H1 (cell line): ENCODE measurements around the gene MPPED1. TPM values are rescaled to one million over a fixed set of nuclear protein-coding genes. Genes with fewer than 3 reads are reported as not detected.

ENCODE experiments used
- CTCF ChIA-PET: fragments of 300-600 bp; sonication (Branson Sonifier 250); formaldehyde crosslinking; loops from one replicate; lab custom pipeline; 2021; ENCODE audit not compliant: partially characterized antibody; lab: Charles Lee
- POLR2A ChIA-PET: fragments of 300-600 bp; sonication (Branson Sonifier 250); formaldehyde crosslinking; loops from one replicate; lab custom pipeline; 2021; ENCODE audit warnings: inconsistent platforms; ENCODE audit not compliant: partially characterized antibody; lab: Charles Lee
- DNase-seq, 2 experiments: peaks; one replicate each; pipeline versions ENCODE4 v3.0.0 to v3.0.0-alpha.2; 2010 to 2022; ENCODE audit warnings: low spot score in 2 of 2, low read depth in 1 of 2, mixed read lengths in 1 of 2
- FAIRE-seq: peaks from 2 replicates; lab custom pipeline; 2011; peaks lifted over from hg19 to GRCh38; lab: Jason Lieb, UNC
- H2AFZ ChIP-seq: 2 replicates; pipeline ENCODE4 v1.8.1; 2012; ENCODE audit warnings: low read length, inconsistent platforms
- H2AK5ac ChIP-seq: 2 replicates; pipeline ENCODE4 v1.6.1; 2013; ENCODE audit warnings: low read depth, low read length
- H2BK120ac ChIP-seq: replicated peaks from 2 replicates; pipeline ENCODE3; 2013; ENCODE audit warnings: low read depth, low read length, inconsistent platforms
- H2BK12ac ChIP-seq: 2 replicates; pipeline ENCODE4 v1.6.1; 2013; ENCODE audit warnings: low read depth, low read length
- H2BK15ac ChIP-seq: 2 replicates; pipeline ENCODE4 v1.6.1; 2013; ENCODE audit warnings: low read length
- H2BK20ac ChIP-seq: 2 replicates; pipeline ENCODE4 v1.6.1; 2013; ENCODE audit warnings: low read length
- H2BK5ac ChIP-seq: 2 replicates; pipeline ENCODE4 v1.6.1; 2013; ENCODE audit warnings: low read depth, low read length
- H3K14ac ChIP-seq: 2 replicates; pipeline ENCODE4 v1.6.1; 2013; ENCODE audit warnings: inconsistent platforms; ENCODE audit not compliant: insufficient read length
- H3K18ac ChIP-seq: 2 replicates; pipeline ENCODE4 v1.6.1; 2013; ENCODE audit warnings: low read length; ENCODE audit errors: extremely low read depth
- H3K23ac ChIP-seq: 2 replicates; pipeline ENCODE4 v1.6.1; 2013; ENCODE audit warnings: inconsistent platforms; ENCODE audit not compliant: insufficient read length
- H3K23me2 ChIP-seq: 2 replicates; pipeline ENCODE4 v1.6.1; 2013; ENCODE audit warnings: low read depth, low read length
- H3K27ac ChIP-seq: 2 replicates; pipeline ENCODE4 v1.6.1; 2011; ENCODE audit warnings: low read depth, low read length, inconsistent platforms
- H3K27me3 ChIP-seq, 4 experiments: replicated peaks in 1 of 4; 1 replicate in 1 of 4; 2 replicates in 3 of 4; pipeline versions ENCODE4 v1.6.1 to v1.8.1; 2011 to 2013; ENCODE audit warnings: low read length in 3 of 4, mild to moderate bottlenecking in 3 of 4, inconsistent platforms in 2 of 4, mixed read lengths in 2 of 4, moderate library complexity in 1 of 4; ENCODE audit not compliant: control insufficient read depth in 3 of 4, insufficient read depth in 3 of 4; ENCODE audit errors: extremely low read depth in 1 of 4
- H3K36me3 ChIP-seq, 4 experiments: 2 replicates each; pipeline versions ENCODE4 v1.6.1 to v1.8.1; 2011 to 2013; ENCODE audit warnings: mild to moderate bottlenecking in 4 of 4, low read length in 3 of 4, moderate library complexity in 2 of 4, control low read depth in 1 of 4, inconsistent platforms in 1 of 4; ENCODE audit not compliant: insufficient read depth in 4 of 4, control insufficient read depth in 2 of 4
- H3K4ac ChIP-seq: replicated peaks from 2 replicates; pipeline ENCODE3; 2013; ENCODE audit warnings: low read length, low read depth, mixed read lengths, inconsistent platforms; ENCODE audit not compliant: insufficient read length
- H3K4me1 ChIP-seq, 4 experiments: replicated peaks in 1 of 4; 1 replicate in 1 of 4; 2 replicates in 3 of 4; pipeline versions ENCODE4 v1.6.1 to v1.8.1; 2011 to 2013; ENCODE audit warnings: low read length in 3 of 4, inconsistent platforms in 2 of 4, mixed read lengths in 1 of 4; ENCODE audit not compliant: insufficient read depth in 4 of 4, control insufficient read depth in 3 of 4
- H3K4me2 ChIP-seq, 2 experiments: 2 replicates each; pipeline versions ENCODE4 v1.6.1 to v1.8.1; 2011 to 2013; ENCODE audit warnings: low read depth in 2 of 2, low read length in 2 of 2, control low read depth in 1 of 2, inconsistent platforms in 1 of 2, mild to moderate bottlenecking in 1 of 2; ENCODE audit not compliant: insufficient read depth in 1 of 2
- H3K4me3 ChIP-seq, 4 experiments: fragments of 200-600, 300-600 bp in 1 of 4; sonication (generic), shearing (Covaris generic), sonication (Bioruptor Twin) in 1 of 4; 2 replicates each; pipeline versions ENCODE4 v1.5.1 to v1.8.1; 2011 to 2016; ENCODE audit warnings: low read length in 4 of 4, low read depth in 3 of 4, control low read depth in 2 of 4, inconsistent platforms in 2 of 4, mild to moderate bottlenecking in 2 of 4, mixed read lengths in 1 of 4, moderate library complexity in 1 of 4; ENCODE audit not compliant: insufficient read depth in 2 of 4; ENCODE audit errors: extremely low read depth in 1 of 4
- H3K56ac ChIP-seq: replicated peaks from 2 replicates; pipeline ENCODE3; 2013; ENCODE audit warnings: low read depth, mild to moderate bottlenecking, mixed read lengths, low read length, inconsistent platforms; ENCODE audit not compliant: insufficient read length
- H3K79me1 ChIP-seq: 2 replicates; pipeline ENCODE4 v1.6.1; 2013; ENCODE audit warnings: low read depth, low read length, control low read depth
- H3K79me2 ChIP-seq, 2 experiments: 2 replicates each; pipeline versions ENCODE4 v1.6.1 to v1.8.1; 2012 to 2013; ENCODE audit warnings: low read length in 2 of 2, mild to moderate bottlenecking in 2 of 2, inconsistent platforms in 1 of 2; ENCODE audit not compliant: insufficient read depth in 2 of 2, control insufficient read depth in 1 of 2
- H3K9ac ChIP-seq, 4 experiments: replicated peaks in 1 of 4; 1 replicate in 1 of 4; 2 replicates in 3 of 4; pipeline versions ENCODE4 v1.6.1 to v1.8.1; 2011 to 2013; ENCODE audit warnings: low read depth in 3 of 4, low read length in 3 of 4, control low read depth in 2 of 4, mild to moderate bottlenecking in 2 of 4, moderate library complexity in 2 of 4, inconsistent platforms in 1 of 4; ENCODE audit errors: extremely low read depth in 1 of 4
- H3K9me3 ChIP-seq, 2 experiments: 2 replicates each; pipeline versions ENCODE4 v1.6.1 to v1.8.1; 2012 to 2013; ENCODE audit warnings: mild to moderate bottlenecking in 2 of 2, moderate library complexity in 2 of 2, control low read depth in 1 of 2, inconsistent platforms in 1 of 2, low read depth in 1 of 2, low read length in 1 of 2, mixed read lengths in 1 of 2; ENCODE audit not compliant: insufficient read depth in 2 of 2
- H4K20me1 ChIP-seq, 2 experiments: replicated peaks in 1 of 2; 2 replicates each; pipeline versions ENCODE3 to v1.8.1; 2011 to 2013; ENCODE audit warnings: inconsistent platforms in 2 of 2, low read length in 2 of 2, mild to moderate bottlenecking in 1 of 2; ENCODE audit not compliant: insufficient read depth in 2 of 2, control insufficient read depth in 1 of 2
- H4K5ac ChIP-seq: 2 replicates; pipeline ENCODE4 v1.6.1; 2013; ENCODE audit warnings: low read length, low read depth, mixed read lengths, inconsistent platforms; ENCODE audit not compliant: insufficient read length
- H4K8ac ChIP-seq: 2 replicates; pipeline ENCODE4 v1.8.0; 2013; ENCODE audit warnings: mild to moderate bottlenecking, moderate library complexity, low read length, inconsistent platforms; ENCODE audit not compliant: insufficient read depth; ENCODE audit errors: extremely low read depth
- H4K91ac ChIP-seq: replicated peaks from 2 replicates; pipeline ENCODE3; 2013; ENCODE audit warnings: low read length, mixed read lengths, inconsistent platforms; ENCODE audit not compliant: insufficient read length
- CEBPB ChIP-seq: IDR thresholded peaks from 2 replicates; pipeline ENCODE4 v1.6.1; 2012; ENCODE audit warnings: low read depth, low read length
- CHD1 ChIP-seq: IDR thresholded peaks from 2 replicates; pipeline ENCODE4 v1.6.1; 2012; ENCODE audit warnings: low read depth, low read length, improper control_type of control experiment
- CTBP2 ChIP-seq: IDR thresholded peaks from 2 replicates; pipeline ENCODE4 v1.7.0; 2011; ENCODE audit warnings: borderline replicate concordance, mild to moderate bottlenecking, moderate library complexity, mixed read lengths, low read length; ENCODE audit not compliant: insufficient read depth, insufficient read length
- NANOG ChIP-seq: IDR thresholded peaks from 2 replicates; pipeline ENCODE4 v1.6.1; 2011; ENCODE audit warnings: low read length, low read depth, mild to moderate bottlenecking, inconsistent platforms; ENCODE audit not compliant: insufficient read depth, poor library complexity, severe bottlenecking
- PHF8 ChIP-seq: fragments of 200-600 bp; sonication (generic); conservative IDR thresholded peaks from 2 replicates; pipeline ENCODE4 v1.7.1; 2012; ENCODE audit warnings: low read depth, mild to moderate bottlenecking, inconsistent platforms, low read length, moderate library complexity
- POLR2A ChIP-seq, 2 experiments: IDR thresholded peaks; 1 replicate in 1 of 2; 2 replicates in 1 of 2; pipeline ENCODE4 v1.6.1; 2011; ENCODE audit warnings: low read depth in 2 of 2, low read length in 2 of 2, mild to moderate bottlenecking in 2 of 2; ENCODE audit errors: control extremely low read depth in 1 of 2
- RFX5 ChIP-seq: IDR thresholded peaks from 2 replicates; pipeline ENCODE4 v1.6.1; 2011; ENCODE audit warnings: low read depth, low read length, improper control_type of control experiment, borderline replicate concordance
- SAP30 ChIP-seq: fragments of 300-600 bp; sonication (generic); IDR thresholded peaks from 2 replicates; pipeline ENCODE4 v1.7.1; 2012; ENCODE audit warnings: low read length, moderate library complexity, mild to moderate bottlenecking, inconsistent platforms; ENCODE audit not compliant: insufficient read depth, insufficient replicate concordance
- SP1 ChIP-seq: IDR thresholded peaks from 2 replicates; pipeline ENCODE4 v1.6.1; 2011; ENCODE audit warnings: low read depth, low read length
- TBP ChIP-seq: IDR thresholded peaks from 2 replicates; pipeline ENCODE4 v1.6.1; 2011; ENCODE audit warnings: low read depth, low read length, improper control_type of control experiment
- TEAD4 ChIP-seq: IDR thresholded peaks from 2 replicates; pipeline ENCODE4 v1.6.1; 2012; ENCODE audit warnings: low read depth, low read length, inconsistent platforms, mixed read lengths
- YY1 ChIP-seq: IDR thresholded peaks from 2 replicates; pipeline ENCODE4 v1.6.1; 2011; ENCODE audit warnings: low read depth, mild to moderate bottlenecking, low read length
- WGBS, 2 experiments: shearing (Covaris generic) in 1 of 2; methylation state at CpG; one replicate each; pipeline versions ENCODE4 v1.1.6 to v1.1.7; 2013 to 2015; ENCODE audit warnings: low lambda C conversion rate in 2 of 2, mixed read lengths in 2 of 2, inconsistent platforms in 1 of 2, low coverage in 1 of 2, missing lambda C conversion rate in 1 of 2; ENCODE audit not compliant: insufficient replicate concordance in 2 of 2, insufficient coverage in 1 of 2, insufficient read length in 1 of 2; ENCODE audit errors: extremely low coverage in 1 of 2, missing lambda C conversion rate in 1 of 2; 5-methylcytosine and 5-hydroxymethylcytosine counted together
- polyA plus RNA-seq, 7 experiments: library from polyadenylated mRNA; depleted of rRNA in 3 of 7; stranded (reverse) in 5 of 7; unstranded in 2 of 7; fragments of >200 nt in 5 of 7; fragments of 200-250 nt in 2 of 7; gene quantifications; 1 replicate in 5 of 7; 2 replicates in 1 of 7; 4 replicates in 1 of 7; pipeline versions ENCODE4 v1.2.1 to v1.2.3, GENCODE V29; 2011 to 2013; ENCODE audit warnings: missing spikeins in 2 of 7, mixed read lengths in 2 of 7
- total RNA-seq: library from RNA; stranded (reverse); fragmentation: NEBNext Ultra II Directional; extraction: Animal tissue kit (Norgen Biotek cat#: 25700); gene quantifications from 2 replicates; pipeline ENCODE4 v1.2.1, GENCODE V29; 2021

MPPED1 gene
- total and polyA plus RNA-seq, 2 of the 8 experiments (the other 6 are each of a cell fraction or from before 2014, with no cell fraction given): 0.29 to 0.37 TPM

- Histone ChIP-seq H3K18ac (no peak overlapping the region), H3K27ac (no peak overlapping the region), H2AK5ac (no peak overlapping the region), H3K4me3 (no peak overlapping the region), H2BK20ac (no peak overlapping the region), H4K20me1 (no peaks in the 10 kb centered on the region), H4K91ac (no peak overlapping the region), H3K36me3 (no peaks in the 10 kb centered on the region), H3K14ac (no peak overlapping the region), H3K79me2 (no peaks in the 10 kb centered on the region), H3K4me2 (no peak overlapping the region), H2BK12ac (no peak overlapping the region), H3K27me3 (peaks cover 0 to 1% (median 0%) of the 10 kb centered on the region in 4 experiments; a peak in 1 of 7 replicates), H2BK120ac (no peak overlapping the region), H3K9me3 (no peaks in the 10 kb centered on the region), H2AFZ (no peak overlapping the region), H3K23me2 (no peaks in the 10 kb centered on the region), H3K4ac (no peak overlapping the region), H2BK15ac (no peak overlapping the region), H2BK5ac (no peak overlapping the region), H3K23ac (no peak overlapping the region), H4K5ac (no peak overlapping the region), H4K8ac (no peak overlapping the region), H3K79me1 (no peaks in the 10 kb centered on the region), H3K56ac (no peak overlapping the region), H3K9ac (no peak overlapping the region), H3K4me1 (peaks cover 0 to 3% (median 0%) of the 10 kb centered on the region in 4 experiments; a peak in 2 of 7 replicates)
- 84 to 100% methylated on average over 1 to 6 of the region's 8 CpGs for WGBS, 2 experiments
- FAIRE-seq (no peak), DNase-seq (no peak)
- ChIA-PET CTCF (interaction anchor here (1.5 to 1.8 kb wide), 2 partner anchors 10 to 86 kb away, joined by 3 to 8 read pairs; no protein-coding TSS in a partner anchor), POLR2A (interaction anchor here (1.0 kb wide), 1 partner anchor 10 kb away, joined by 3 read pairs; no protein-coding TSS in a partner anchor)
- TF ChIP-seq SP1 (no peak), TEAD4 (no peak), CTBP2 (no peak), YY1 (no peak), SAP30 (no peak), TBP (no peak), CHD1 (no peak), PHF8 (no peak), NANOG (no peak), RFX5 (no peak), CEBPB (no peak), POLR2A (IDR thresholded peaks at IDR 0.05; ENCODE audit: control extremely low read depth in 1 of 2, low read depth in 2 of 2, low read length in 2 of 2) (no peak)
These were observed 20.2 kb downstream of the MPPED1 start for GRCh38 chr22:43431808-43432554.
